ENCODE measurements around the gene GYPC. TPM values are rescaled to one million over a fixed set of nuclear protein-coding genes. Genes with fewer than 3 reads are reported as not detected.

GYPC gene
- total and polyA plus RNA-seq, 2 experiments from 2014 or later: 42.6 to 45.8 TPM

GRCh38 chr2:126642031-126642430 is 13.9 kb upstream of the GYPC start:
- no peak for DNase-seq
- H3K79me2 ChIP-seq (ENCODE audit: insufficient read depth): no peaks in the 10 kb centered on the region
- no peaks in the 10 kb centered on the region for H3K4me1 ChIP-seq (ENCODE audit: insufficient read depth)
- WGBS, 2 experiments (ENCODE audit: low coverage in 1 of 2, low lambda C conversion rate in 2 of 2, missing lambda C conversion rate in 2 of 2): 53 to 57% methylated on average over 4 of the region's 4 CpGs
- no peaks in the 10 kb centered on the region for H3K9me3 ChIP-seq (ENCODE audit: low read depth)
- no peaks in the 10 kb centered on the region for H3K9me2 ChIP-seq (ENCODE audit: insufficient read depth)
- H3F3A ChIP-seq (ENCODE audit: insufficient read depth): no peaks in the 10 kb centered on the region
- no peak overlapping the region for H3K4me2 ChIP-seq (ENCODE audit: unreplicated experiment)
- H4K20me1 ChIP-seq (ENCODE audit: insufficient read depth): no peaks in the 10 kb centered on the region
- no peak overlapping the region for H3K9ac ChIP-seq
- H3K27me3 ChIP-seq (replicated peaks; ENCODE audit: insufficient read depth): peaks cover 19% of the 10 kb centered on the region; the same call in 1 of the 2 replicates
- no peaks in the 10 kb centered on the region for H3K36me3 ChIP-seq (ENCODE audit: low read depth)
- H2AFZ ChIP-seq: no peak overlapping the region
- H3K27ac ChIP-seq: no peak overlapping the region
- TF ChIP-seq EZH2 (IDR thresholded peaks at IDR 0.05; ENCODE audit: insufficient read depth, poor library complexity, severe bottlenecking): no peak
- no peak for TF ChIP-seq EZH2phosphoT487 (IDR thresholded peaks at IDR 0.05; ENCODE audit: insufficient read depth, low read depth)
- no peak overlapping the region for H3K4me3 ChIP-seq
- in situ Hi-C loops (cut with MboI): no loop called here

- TF ChIP-seq EZH2phosphoT487 (IDR thresholded peaks at IDR 0.05; ENCODE audit: insufficient read depth, low read depth) (no peak), EZH2 (IDR thresholded peaks at IDR 0.05; ENCODE audit: insufficient read depth, poor library complexity, severe bottlenecking) (no peak)
- H3K4me2 ChIP-seq (ENCODE audit: unreplicated experiment): no peak overlapping the region
- no peak for DNase-seq
- no peaks in the 10 kb centered on the region for H3F3A ChIP-seq (ENCODE audit: insufficient read depth)
- in situ Hi-C loops (cut with MboI): no loop called here
- no peaks in the 10 kb centered on the region for H3K4me1 ChIP-seq (ENCODE audit: insufficient read depth)
- H3K27me3 ChIP-seq (replicated peaks; ENCODE audit: insufficient read depth): peaks cover 19% of the 10 kb centered on the region; the same call in 1 of the 2 replicates
- no peaks in the 10 kb centered on the region for H3K79me2 ChIP-seq (ENCODE audit: insufficient read depth)
- H4K20me1 ChIP-seq (ENCODE audit: insufficient read depth): no peaks in the 10 kb centered on the region
- no peak overlapping the region for H3K27ac ChIP-seq
- H3K36me3 ChIP-seq (ENCODE audit: low read depth): no peaks in the 10 kb centered on the region
- H3K9ac ChIP-seq: no peak overlapping the region
- no peak overlapping the region for H2AFZ ChIP-seq
- WGBS, 2 experiments (ENCODE audit: low coverage in 1 of 2, low lambda C conversion rate in 2 of 2, missing lambda C conversion rate in 2 of 2): 67 to 72% methylated on average over 6 of the region's 6 CpGs
- no peaks in the 10 kb centered on the region for H3K9me3 ChIP-seq (ENCODE audit: low read depth)
- no peaks in the 10 kb centered on the region for H3K9me2 ChIP-seq (ENCODE audit: insufficient read depth)
- H3K4me3 ChIP-seq: no peak overlapping the region
Observed at GRCh38 chr2:126643431-126643830, 12.5 kb upstream of the GYPC start.

- Histone ChIP-seq H4K20me1 (ENCODE audit: insufficient read depth) (no peaks in the 10 kb centered on the region), H3K27me3 (replicated peaks; ENCODE audit: insufficient read depth) (peaks cover 19% of the 10 kb centered on the region; the same call in 1 of the 2 replicates), H2AFZ (no peak overlapping the region), H3F3A (ENCODE audit: insufficient read depth) (no peaks in the 10 kb centered on the region), H3K4me2 (ENCODE audit: unreplicated experiment) (no peak overlapping the region), H3K9me2 (ENCODE audit: insufficient read depth) (no peaks in the 10 kb centered on the region), H3K9me3 (ENCODE audit: low read depth) (no peaks in the 10 kb centered on the region), H3K9ac (no peak overlapping the region), H3K79me2 (ENCODE audit: insufficient read depth) (no peaks in the 10 kb centered on the region), H3K4me3 (no peak overlapping the region), H3K4me1 (ENCODE audit: insufficient read depth) (no peaks in the 10 kb centered on the region), H3K36me3 (ENCODE audit: low read depth) (no peaks in the 10 kb centered on the region), H3K27ac (no peak overlapping the region)
- DNase-seq: no peak
- no peak for TF ChIP-seq EZH2phosphoT487 (IDR thresholded peaks at IDR 0.05; ENCODE audit: insufficient read depth, low read depth)
- TF ChIP-seq EZH2 (IDR thresholded peaks at IDR 0.05; ENCODE audit: insufficient read depth, poor library complexity, severe bottlenecking): no peak
- in situ Hi-C loops (cut with MboI): no loop called here
- 43 to 48% methylated on average over 3 of the region's 3 CpGs for WGBS, 2 experiments (ENCODE audit: low coverage in 1 of 2, low lambda C conversion rate in 2 of 2, missing lambda C conversion rate in 2 of 2)
Observed at GRCh38 chr2:126643972-126644371, 12.0 kb upstream of the GYPC start.

GRCh38 chr2:126644630-126645191 is 11.2 kb upstream of the GYPC start:
- in situ Hi-C loops (cut with MboI): no loop called here
- no peak overlapping the region for H2AFZ ChIP-seq
- no peaks in the 10 kb centered on the region for H3K9me3 ChIP-seq (ENCODE audit: low read depth)
- no peak overlapping the region for H3K4me3 ChIP-seq
- H3K4me1 ChIP-seq (ENCODE audit: insufficient read depth): no peaks in the 10 kb centered on the region
- H3K9me2 ChIP-seq (ENCODE audit: insufficient read depth): no peaks in the 10 kb centered on the region
- no peaks in the 10 kb centered on the region for H4K20me1 ChIP-seq (ENCODE audit: insufficient read depth)
- no peak for TF ChIP-seq EZH2 (IDR thresholded peaks at IDR 0.05; ENCODE audit: insufficient read depth, poor library complexity, severe bottlenecking)
- no peak for TF ChIP-seq EZH2phosphoT487 (IDR thresholded peaks at IDR 0.05; ENCODE audit: insufficient read depth, low read depth)
- H3K9ac ChIP-seq: no peak overlapping the region
- H3K27me3 ChIP-seq (replicated peaks; ENCODE audit: insufficient read depth): peaks cover 19% of the 10 kb centered on the region; the same call in 1 of the 2 replicates
- no peak for DNase-seq
- H3K36me3 ChIP-seq (ENCODE audit: low read depth): no peaks in the 10 kb centered on the region
- no peaks in the 10 kb centered on the region for H3K79me2 ChIP-seq (ENCODE audit: insufficient read depth)
- no peak overlapping the region for H3K27ac ChIP-seq
- H3F3A ChIP-seq (ENCODE audit: insufficient read depth): no peaks in the 10 kb centered on the region
- 0 to 6% methylated on average over 2 of the region's 2 CpGs for WGBS, 2 experiments (ENCODE audit: low coverage in 1 of 2, low lambda C conversion rate in 2 of 2, missing lambda C conversion rate in 2 of 2)
- no peak overlapping the region for H3K4me2 ChIP-seq (ENCODE audit: unreplicated experiment)

Measured in GM23248 (cell line).